Neuronal stem cell (in vitro differentiated cells): ENCODE data around the gene HINT2.
A peak's percentile ranks its signal among the peaks of the same experiment; 100 is the strongest.

ENCODE experiments used
- DNase-seq: peaks from one replicate; pipeline ENCODE4 v3.0.0-alpha.2; 2013; ENCODE audit warnings: low spot score
- H2AFZ ChIP-seq: one replicate; pipeline ENCODE4 v1.6.1; 2013; ENCODE audit warnings: mild to moderate bottlenecking, low read length, inconsistent platforms
- H2AK5ac ChIP-seq: 2 replicates; pipeline ENCODE4 v1.6.1; 2013; ENCODE audit warnings: low read depth, mild to moderate bottlenecking, inconsistent platforms, low read length, moderate library complexity, mixed read lengths
- H2BK120ac ChIP-seq: 2 replicates; pipeline ENCODE4 v1.6.1; 2013; ENCODE audit warnings: low read depth, mild to moderate bottlenecking, inconsistent platforms, low read length, moderate library complexity, mixed read lengths
- H2BK12ac ChIP-seq: one replicate; pipeline ENCODE4 v1.6.1; 2013; ENCODE audit warnings: low read length, inconsistent platforms
- H2BK15ac ChIP-seq: 2 replicates; pipeline ENCODE4 v1.6.1; 2013; ENCODE audit warnings: mild to moderate bottlenecking, low read length, inconsistent platforms, mixed read lengths
- H2BK5ac ChIP-seq: one replicate; pipeline ENCODE4 v1.6.1; 2013; ENCODE audit warnings: inconsistent platforms, mild to moderate bottlenecking, low read length, moderate library complexity
- H3K14ac ChIP-seq: one replicate; pipeline ENCODE4 v1.6.1; 2013; ENCODE audit warnings: low read length, inconsistent platforms
- H3K18ac ChIP-seq: 2 replicates; pipeline ENCODE4 v1.6.1; 2013; ENCODE audit warnings: low read length, inconsistent platforms
- H3K23ac ChIP-seq: 2 replicates; pipeline ENCODE4 v1.6.1; 2013; ENCODE audit warnings: low read depth, mild to moderate bottlenecking, mixed read lengths, low read length, inconsistent platforms; ENCODE audit not compliant: poor library complexity
- H3K27ac ChIP-seq: replicated peaks from 3 replicates; pipeline ENCODE4 v1.5.1; 2013; ENCODE audit warnings: low read length, inconsistent platforms
- H3K27me3 ChIP-seq, 3 experiments: 2 replicates each; pipeline ENCODE4 v1.6.1; 2013; ENCODE audit warnings: low read length in 3 of 3, mild to moderate bottlenecking in 2 of 3, inconsistent platforms in 1 of 3, low read depth in 1 of 3, mixed read lengths in 1 of 3, moderate library complexity in 1 of 3; ENCODE audit not compliant: control insufficient read depth in 3 of 3, insufficient read depth in 3 of 3
- H3K36me3 ChIP-seq, 2 donors: replicated peaks in 1 of 2; 2 replicates each; pipeline ENCODE4 v1.6.1; 2013; ENCODE audit warnings: low read length in 2 of 2; ENCODE audit not compliant: control insufficient read depth in 2 of 2, insufficient read depth in 2 of 2
- H3K4ac ChIP-seq: 2 replicates; pipeline ENCODE4 v1.6.1; 2013; ENCODE audit warnings: inconsistent platforms, mild to moderate bottlenecking, low read length, moderate library complexity
- H3K4me1 ChIP-seq, 2 donors: 1 replicate in 1 of 2; 2 replicates in 1 of 2; pipeline ENCODE4 v1.6.1; 2013; ENCODE audit warnings: low read length in 2 of 2, low read depth in 1 of 2; ENCODE audit not compliant: control insufficient read depth in 2 of 2, insufficient read depth in 1 of 2
- H3K4me2 ChIP-seq: one replicate; pipeline ENCODE4 v1.6.1; 2013; ENCODE audit warnings: mild to moderate bottlenecking, low read length, inconsistent platforms; ENCODE audit not compliant: insufficient read depth, poor library complexity, severe bottlenecking
- H3K4me3 ChIP-seq, 2 donors: 2 replicates each; pipeline ENCODE4 v1.5.1; 2013; ENCODE audit warnings: low read length in 2 of 2, mild to moderate bottlenecking in 2 of 2, inconsistent platforms in 1 of 2, moderate library complexity in 1 of 2
- H3K79me1 ChIP-seq: one replicate; pipeline ENCODE4 v1.6.1; 2013; ENCODE audit warnings: low read depth, mild to moderate bottlenecking, inconsistent platforms, low read length, moderate library complexity
- H3K9ac ChIP-seq: one replicate; pipeline ENCODE4 v1.6.1; 2013; ENCODE audit warnings: mild to moderate bottlenecking, low read depth, low read length, inconsistent platforms; ENCODE audit not compliant: poor library complexity
- H3K9me3 ChIP-seq, 2 donors: replicated peaks in 1 of 2; 2 replicates each; pipeline versions ENCODE3 to v1.6.1; 2013; ENCODE audit warnings: low read length in 2 of 2, mild to moderate bottlenecking in 2 of 2, inconsistent platforms in 1 of 2, low read depth in 1 of 2, mixed read lengths in 1 of 2, moderate library complexity in 1 of 2; ENCODE audit not compliant: control insufficient read depth in 2 of 2, insufficient read depth in 1 of 2
- H4K8ac ChIP-seq: one replicate; pipeline ENCODE4 v1.6.1; 2013; ENCODE audit warnings: low read depth, mild to moderate bottlenecking, inconsistent platforms, low read length, moderate library complexity
- H4K91ac ChIP-seq: one replicate; pipeline ENCODE4 v1.6.1; 2013; ENCODE audit warnings: low read length, low read depth, mild to moderate bottlenecking, inconsistent platforms; ENCODE audit not compliant: poor library complexity
- WGBS, 2 donors: extraction: QIAGEN DNeasy Blood & Tissue Kit; methylation state at CpG; one replicate each; pipeline ENCODE4 v1.1.7; 2013; ENCODE audit warnings: missing lambda C conversion rate in 2 of 2, mixed read lengths in 1 of 2; ENCODE audit not compliant: insufficient read length in 2 of 2, insufficient replicate concordance in 1 of 2; ENCODE audit errors: extremely low coverage in 2 of 2; 5-methylcytosine and 5-hydroxymethylcytosine counted together

Gene HINT2

DNA sequence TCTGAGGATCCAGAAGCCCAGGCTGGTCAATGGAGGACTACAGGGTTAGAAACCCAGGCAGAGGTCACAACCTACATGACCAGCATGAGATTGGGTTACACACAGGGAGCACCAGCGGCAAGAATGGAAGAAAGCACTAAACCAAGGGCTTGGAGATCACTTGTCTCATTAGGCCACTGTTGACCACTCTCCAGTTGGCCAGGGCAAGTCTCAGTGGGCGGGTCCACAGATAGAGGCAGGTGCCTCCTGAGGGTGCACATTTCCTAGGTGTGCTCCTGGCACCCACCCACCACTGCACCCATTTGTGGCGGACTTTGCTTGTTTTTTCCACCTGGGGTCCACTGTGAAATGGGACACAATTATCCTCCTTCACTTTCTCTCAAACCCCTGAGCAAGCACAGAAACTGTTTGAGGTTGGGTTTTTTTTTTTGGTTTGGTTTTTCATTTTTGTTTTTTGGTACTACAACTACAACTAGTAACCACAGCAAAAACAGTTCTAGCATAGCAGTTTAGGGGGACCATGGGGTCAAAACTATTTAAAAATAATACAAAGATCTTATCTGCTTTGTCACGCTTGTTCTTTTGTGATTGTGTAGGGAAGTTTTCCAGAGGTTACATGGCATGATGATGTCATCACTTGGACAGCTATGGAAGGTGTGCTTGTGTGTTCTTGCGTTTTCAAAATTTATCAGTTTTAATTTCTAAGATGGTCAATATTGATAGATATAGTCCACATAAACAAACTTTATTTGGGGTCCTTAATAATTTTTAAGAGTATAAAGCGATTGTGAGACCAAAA is 17.3 kb downstream of the HINT2 start:
- Histone ChIP-seq H2BK15ac (no peak overlapping the region), H3K79me1 (peaks cover under 1% of the 10 kb centered on the region), H3K4me1 (no peaks in the 10 kb centered on the region), H4K91ac (no peak overlapping the region), H2BK120ac (no peak overlapping the region), H2BK12ac (no peak overlapping the region), H2BK5ac (no peak overlapping the region), H3K14ac (no peak overlapping the region), H3K27me3 (peaks cover 0 to 53% (median 0%) of the 10 kb centered on the region in 3 experiments), H3K18ac (no peak overlapping the region), H3K27ac (no peak overlapping the region), H4K8ac (no peak overlapping the region), H2AFZ (no peak overlapping the region), H3K4ac (no peak overlapping the region), H3K4me3 (no peak overlapping the region), H3K4me2 (no peak overlapping the region), H3K9me3 (no peaks in the 10 kb centered on the region), H3K23ac (no peak overlapping the region), H2AK5ac (no peak overlapping the region), H3K36me3 (peaks cover 0 to 18% of the 10 kb centered on the region in 2 donors), H3K9ac (no peak overlapping the region)
- WGBS, 2 donors, result no CpG with 5 or more reads among the region's 6 CpGs
- no peak for DNase-seq

DNA sequence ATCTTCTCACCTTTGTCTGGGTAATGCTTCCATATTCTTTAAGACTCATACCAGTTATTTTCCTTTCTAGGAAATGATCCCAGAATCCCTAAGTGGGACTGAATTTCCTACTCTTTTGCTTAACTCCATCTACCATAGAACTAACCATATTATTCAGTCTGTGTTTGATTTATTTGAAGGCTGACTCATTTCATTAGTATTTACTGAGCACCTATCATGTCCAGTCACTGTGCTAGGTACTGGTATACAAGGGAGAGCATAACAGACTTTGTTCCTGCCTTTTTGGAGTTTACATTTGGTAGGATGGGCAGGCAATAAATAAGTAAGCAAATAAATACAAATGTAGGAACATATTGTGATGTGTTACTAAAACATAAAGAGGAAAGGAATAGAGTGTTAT is 19.1 kb downstream of the HINT2 start:
- H3K23ac ChIP-seq, result no peak overlapping the region
- H2BK120ac ChIP-seq, result no peak overlapping the region
- H3K4me3 ChIP-seq, result no peak overlapping the region
- H3K36me3 ChIP-seq, result peaks cover 0 to 9% of the 10 kb centered on the region in 2 donors
- H3K9me3 ChIP-seq, result no peaks in the 10 kb centered on the region
- no peak overlapping the region for H2BK5ac ChIP-seq
- no peak overlapping the region for H4K91ac ChIP-seq
- H3K18ac ChIP-seq, result no peak overlapping the region
- H2BK12ac ChIP-seq, result no peak overlapping the region
- H3K4me2 ChIP-seq, result no peak overlapping the region
- H3K4ac ChIP-seq, result no peak overlapping the region
- H2AK5ac ChIP-seq, result no peak overlapping the region
- no peak overlapping the region for H3K27ac ChIP-seq
- peaks cover 3 to 4% of the 10 kb centered on the region in 2 donors for H3K4me1 ChIP-seq
- no peak overlapping the region for H4K8ac ChIP-seq
- no peak overlapping the region for H2AFZ ChIP-seq
- no peak overlapping the region for H3K14ac ChIP-seq
- H3K9ac ChIP-seq, result no peak overlapping the region
- H3K79me1 ChIP-seq, result peaks cover 2% of the 10 kb centered on the region
- peaks cover 0 to 39% (median 0%) of the 10 kb centered on the region in 3 experiments for H3K27me3 ChIP-seq
- no peak overlapping the region for H2BK15ac ChIP-seq
- no peak for DNase-seq

DNA sequence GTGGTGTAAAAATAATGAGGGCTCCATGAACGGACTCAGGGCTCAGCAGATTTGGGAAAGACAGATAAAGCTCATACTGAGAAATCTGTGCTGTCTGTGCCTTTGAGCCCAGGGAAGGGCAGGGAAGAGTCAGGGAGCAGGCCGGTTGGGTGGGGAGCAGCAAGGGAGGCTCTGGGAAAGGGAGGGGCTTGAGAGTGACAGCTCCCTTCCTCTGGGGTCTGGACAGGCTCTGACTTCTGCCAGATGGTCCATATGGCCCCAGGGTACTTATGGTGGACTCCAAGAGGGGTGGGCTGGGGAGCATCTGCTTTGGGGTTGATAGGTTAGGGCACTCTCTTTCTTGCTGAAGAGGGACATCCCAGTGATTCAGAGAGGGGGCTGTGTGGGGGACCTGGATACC is 21.4 kb downstream of the HINT2 start:
- Histone ChIP-seq H3K4ac (no peak overlapping the region), H4K8ac (no peak overlapping the region), H2BK5ac (no peak overlapping the region), H3K14ac (no peak overlapping the region), H3K4me1 (peaks cover 6 to 7% of the 10 kb centered on the region in 2 donors), H2AK5ac (no peak overlapping the region), H3K4me3 (no peak overlapping the region), H3K23ac (no peak overlapping the region), H3K9me3 (no peaks in the 10 kb centered on the region), H4K91ac (no peak overlapping the region), H3K9ac (no peak overlapping the region), H3K79me1 (peaks cover 2% of the 10 kb centered on the region), H3K27ac (no peak overlapping the region), H3K27me3 (peaks cover 0 to 19% (median 0%) of the 10 kb centered on the region in 3 experiments), H2BK12ac (no peak overlapping the region), H2AFZ (no peak overlapping the region), H3K4me2 (no peak overlapping the region), H3K36me3 (peaks cover 0 to 4% of the 10 kb centered on the region in 2 donors), H3K18ac (no peak overlapping the region), H2BK120ac (no peak overlapping the region), H2BK15ac (no peak overlapping the region)
- no CpG with 5 or more reads among the region's 2 CpGs for WGBS, 2 donors
- DNase-seq, result no peak

DNA sequence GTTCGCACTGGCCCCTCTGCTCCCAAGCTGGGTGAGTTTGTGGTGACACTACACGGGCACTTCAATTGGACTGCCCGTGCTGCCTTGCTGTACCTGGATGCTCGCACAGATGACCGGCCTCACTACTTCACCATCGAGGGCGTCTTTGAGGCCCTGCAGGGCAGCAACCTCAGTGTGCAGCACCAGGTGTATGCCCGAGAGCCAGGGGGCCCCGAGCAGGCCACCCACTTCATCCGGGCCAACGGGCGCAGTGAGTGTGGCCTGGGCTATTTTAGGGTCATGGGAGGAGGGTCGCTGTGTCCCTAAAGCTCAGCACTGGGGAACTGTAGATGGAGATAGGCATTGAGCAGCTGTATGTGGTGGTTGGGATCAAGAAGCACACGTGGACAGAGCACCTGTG is 22.0 kb downstream of the HINT2 start:
- H3K27me3 ChIP-seq, result peaks cover 0 to 19% (median 0%) of the 10 kb centered on the region in 3 experiments
- no peak overlapping the region for H3K4me2 ChIP-seq
- peak overlapping the region; percentile 53 for H3K9ac ChIP-seq
- peaks cover 2% of the 10 kb centered on the region for H3K79me1 ChIP-seq
- no peak overlapping the region for H3K18ac ChIP-seq
- H4K91ac ChIP-seq, result no peak overlapping the region
- H3K4ac ChIP-seq, result no peak overlapping the region
- no peak overlapping the region for H3K23ac ChIP-seq
- no peak overlapping the region for H3K27ac ChIP-seq
- no peak overlapping the region for H2AK5ac ChIP-seq
- H3K4me3 ChIP-seq, result peak overlapping the region in 1 of 2 donors; percentile 3
- H2AFZ ChIP-seq, result no peak overlapping the region
- no peak for DNase-seq
- H3K36me3 ChIP-seq, result peaks cover 0 to 4% of the 10 kb centered on the region in 2 donors
- no peak overlapping the region for H2BK12ac ChIP-seq
- peaks cover 6 to 7% of the 10 kb centered on the region in 2 donors for H3K4me1 ChIP-seq
- H2BK15ac ChIP-seq, result no peak overlapping the region
- H3K9me3 ChIP-seq, result no peaks in the 10 kb centered on the region
- peak overlapping the region; percentile 27 for H2BK5ac ChIP-seq
- no CpG with 5 or more reads among the region's 14 CpGs for WGBS, 2 donors
- H4K8ac ChIP-seq, result no peak overlapping the region
- no peak overlapping the region for H2BK120ac ChIP-seq
- H3K14ac ChIP-seq, result no peak overlapping the region
